ENCODE results near the gene ENTR1.

Gene ENTR1

DNA sequence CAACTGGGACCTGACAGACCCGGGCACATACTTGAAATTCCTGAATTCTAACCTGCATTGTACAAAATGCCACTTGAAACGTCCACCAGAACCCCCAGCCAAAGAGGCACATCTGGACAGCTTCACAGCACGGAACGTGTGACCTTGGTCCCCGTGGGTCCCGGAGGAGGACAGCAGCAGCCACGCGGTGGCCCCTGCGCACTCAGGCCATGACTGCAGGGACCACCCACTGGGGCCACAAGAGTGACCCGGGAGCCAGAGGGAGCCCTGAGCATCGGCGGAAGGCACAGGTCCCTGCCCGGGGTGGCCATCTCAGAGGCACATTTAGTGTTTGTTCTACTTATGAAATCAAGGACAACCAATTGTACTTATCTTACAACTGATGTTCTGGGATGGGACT, 8.3 kb downstream of the ENTR1 start (continued):
- no peak for TF ChIP-seq ZNF335 (tag by site-specific recombination; conservative IDR thresholded peaks at IDR 0.05)
- no peak for TF ChIP-seq ZNF510 (tag by site-specific recombination; IDR thresholded peaks at IDR 0.05; ENCODE audit: insufficient replicate concordance)

DNA sequence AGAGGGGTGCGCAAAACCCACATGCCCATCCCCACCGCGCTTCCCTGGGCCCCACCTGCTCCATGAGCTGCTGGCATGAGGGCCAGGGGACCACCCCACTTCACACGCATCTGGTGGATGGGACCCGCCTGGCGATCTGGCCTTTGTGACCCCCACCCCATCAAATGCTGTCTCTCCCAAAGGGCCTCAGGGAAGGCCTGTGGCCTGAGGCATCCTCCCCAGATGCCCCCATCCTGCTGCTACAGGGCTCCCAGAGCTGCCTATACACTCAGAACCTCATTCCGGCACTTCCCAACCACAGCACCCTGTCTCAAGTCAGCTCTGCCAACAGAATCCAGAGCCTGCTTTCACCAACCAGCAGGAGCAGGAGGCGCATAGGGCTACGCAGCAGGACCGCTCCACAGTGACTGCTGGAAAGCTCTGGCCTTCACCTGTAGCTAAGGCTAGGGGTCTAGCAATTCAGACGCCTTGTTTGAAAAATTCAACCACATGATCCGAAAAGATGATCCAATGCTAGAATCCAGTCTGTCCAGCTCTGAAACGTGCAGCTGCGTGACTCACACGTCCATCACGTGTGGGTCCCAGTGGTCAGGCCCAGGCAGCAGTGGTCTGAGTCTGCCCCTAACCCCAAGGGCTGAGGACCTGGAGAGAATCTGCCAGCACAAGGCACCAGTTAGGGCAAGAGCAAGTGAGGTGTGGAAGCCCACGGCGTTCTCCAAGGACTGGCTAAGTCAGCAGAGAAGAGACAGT, 9.1 kb downstream of the ENTR1 start:
- Histone ChIP-seq H3K4me3 (ENCODE audit: low read depth, low read length) (no peak overlapping the region), H3K4me1 (ENCODE audit: control insufficient read depth, insufficient read depth, low read length) (no peaks in the 10 kb centered on the region), H3K9me3 (ENCODE audit: control insufficient read depth, insufficient read depth, low read depth, low read length) (no peaks in the 10 kb centered on the region), H3K36me3 (ENCODE audit: control insufficient read depth in 2 of 2, insufficient read depth in 1 of 2, low read length in 2 of 2) (peaks cover 9 to 72% of the 10 kb centered on the region in 2 experiments), H3K27ac (ENCODE audit: extremely low read depth, low read depth, low read length) (no peak overlapping the region)
- POLR2A ChIA-PET = interaction anchor here (1.2 to 2.6 kb wide), 6 partner anchors 8 to 38 kb away, joined by 4 to 15 read pairs (median 7); no protein-coding TSS in a partner anchor
- TF ChIP-seq ZNF600 (tag by site-specific recombination; IDR thresholded peaks at IDR 0.05) (peak; percentile 96), ZNF184 (tag by site-specific recombination; IDR thresholded peaks at IDR 0.05) (no peak), ZNF777 (tag by site-specific recombination; IDR thresholded peaks at IDR 0.05; ENCODE audit: borderline replicate concordance) (no peak)
- CTCF ChIA-PET = interaction anchor here (0.5 to 2.6 kb wide), 32 partner anchors 8 to 878 kb away, joined by 3 to 28 read pairs (median 3); partner anchors contain the start of genes DNLZ, ENTR1 and PMPCA

DNA sequence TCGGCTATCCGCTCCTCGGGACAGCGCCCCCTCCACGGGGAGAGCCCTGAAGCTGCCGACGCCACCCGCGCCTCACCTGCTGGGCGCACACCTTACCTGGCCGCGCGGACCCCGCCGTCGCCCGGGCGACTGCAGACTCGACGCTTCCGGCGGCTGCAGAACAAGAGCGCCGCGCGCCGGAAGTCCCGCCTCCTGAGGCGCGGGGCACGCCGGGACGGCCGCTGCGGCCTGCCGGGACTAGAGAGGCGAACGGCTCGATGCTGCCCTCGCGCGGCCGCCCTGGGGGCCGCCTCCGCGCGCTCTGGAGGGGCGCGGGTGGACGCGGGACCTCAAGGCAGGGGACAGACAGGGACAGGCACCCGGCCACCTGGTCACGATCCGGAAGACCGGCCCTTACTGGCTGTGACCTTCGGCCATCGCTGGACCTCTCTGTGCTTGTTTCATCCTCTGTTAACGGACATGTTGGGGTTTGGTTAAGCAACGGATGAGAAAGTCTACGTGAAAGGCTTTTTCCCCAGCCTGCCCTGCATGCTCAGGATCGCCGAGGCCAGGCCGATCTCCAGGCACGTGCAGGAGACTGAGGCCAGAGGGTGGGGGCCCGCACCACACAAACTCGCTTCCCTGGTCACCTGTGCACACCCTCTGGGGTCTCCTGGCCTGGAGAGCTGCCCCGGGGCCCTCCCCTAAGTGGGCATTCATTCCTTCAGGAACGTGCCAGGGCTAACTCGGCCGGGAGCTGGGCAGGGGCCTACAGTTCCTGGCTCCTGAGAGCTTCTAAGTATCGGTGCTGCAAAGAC, 10.2 kb downstream of the ENTR1 start, which contains the start of gene SNAPC4:
Gene SNAPC4 (minus strand): TSS at position 133 of the 797 bp plus-strand sequence. CDS start 1,742 bp downstream, outside the sequence.
- H3K27ac ChIP-seq (ENCODE audit: extremely low read depth, low read depth, low read length) = peak within 1 kb of the TSS; percentile 53; the same call in 1 of the 2 replicates
- peaks cover 7 to 72% of the 10 kb centered on the region in 2 experiments for H3K36me3 ChIP-seq (ENCODE audit: control insufficient read depth in 2 of 2, insufficient read depth in 1 of 2, low read length in 2 of 2)
- H3K4me3 ChIP-seq (ENCODE audit: low read depth, low read length) = peak within 1 kb of the TSS; percentile 91
- ChIA-PET CTCF (interaction anchor here (0.5 to 2.6 kb wide), 31 partner anchors 9 to 877 kb away, joined by 3 to 28 read pairs (median 3); partner anchors contain the start of genes DNLZ, ENTR1 and PMPCA), POLR2A (interaction anchor here (1.2 to 2.6 kb wide), 4 partner anchors 9 to 37 kb away, joined by 5 to 15 read pairs (median 8); no protein-coding TSS in a partner anchor)
- no peaks in the 10 kb centered on the region for H3K4me1 ChIP-seq (ENCODE audit: control insufficient read depth, insufficient read depth, low read length)
- no peaks in the 10 kb centered on the region for H3K9me3 ChIP-seq (ENCODE audit: control insufficient read depth, insufficient read depth, low read depth, low read length)
- TF ChIP-seq, protein P1, sequence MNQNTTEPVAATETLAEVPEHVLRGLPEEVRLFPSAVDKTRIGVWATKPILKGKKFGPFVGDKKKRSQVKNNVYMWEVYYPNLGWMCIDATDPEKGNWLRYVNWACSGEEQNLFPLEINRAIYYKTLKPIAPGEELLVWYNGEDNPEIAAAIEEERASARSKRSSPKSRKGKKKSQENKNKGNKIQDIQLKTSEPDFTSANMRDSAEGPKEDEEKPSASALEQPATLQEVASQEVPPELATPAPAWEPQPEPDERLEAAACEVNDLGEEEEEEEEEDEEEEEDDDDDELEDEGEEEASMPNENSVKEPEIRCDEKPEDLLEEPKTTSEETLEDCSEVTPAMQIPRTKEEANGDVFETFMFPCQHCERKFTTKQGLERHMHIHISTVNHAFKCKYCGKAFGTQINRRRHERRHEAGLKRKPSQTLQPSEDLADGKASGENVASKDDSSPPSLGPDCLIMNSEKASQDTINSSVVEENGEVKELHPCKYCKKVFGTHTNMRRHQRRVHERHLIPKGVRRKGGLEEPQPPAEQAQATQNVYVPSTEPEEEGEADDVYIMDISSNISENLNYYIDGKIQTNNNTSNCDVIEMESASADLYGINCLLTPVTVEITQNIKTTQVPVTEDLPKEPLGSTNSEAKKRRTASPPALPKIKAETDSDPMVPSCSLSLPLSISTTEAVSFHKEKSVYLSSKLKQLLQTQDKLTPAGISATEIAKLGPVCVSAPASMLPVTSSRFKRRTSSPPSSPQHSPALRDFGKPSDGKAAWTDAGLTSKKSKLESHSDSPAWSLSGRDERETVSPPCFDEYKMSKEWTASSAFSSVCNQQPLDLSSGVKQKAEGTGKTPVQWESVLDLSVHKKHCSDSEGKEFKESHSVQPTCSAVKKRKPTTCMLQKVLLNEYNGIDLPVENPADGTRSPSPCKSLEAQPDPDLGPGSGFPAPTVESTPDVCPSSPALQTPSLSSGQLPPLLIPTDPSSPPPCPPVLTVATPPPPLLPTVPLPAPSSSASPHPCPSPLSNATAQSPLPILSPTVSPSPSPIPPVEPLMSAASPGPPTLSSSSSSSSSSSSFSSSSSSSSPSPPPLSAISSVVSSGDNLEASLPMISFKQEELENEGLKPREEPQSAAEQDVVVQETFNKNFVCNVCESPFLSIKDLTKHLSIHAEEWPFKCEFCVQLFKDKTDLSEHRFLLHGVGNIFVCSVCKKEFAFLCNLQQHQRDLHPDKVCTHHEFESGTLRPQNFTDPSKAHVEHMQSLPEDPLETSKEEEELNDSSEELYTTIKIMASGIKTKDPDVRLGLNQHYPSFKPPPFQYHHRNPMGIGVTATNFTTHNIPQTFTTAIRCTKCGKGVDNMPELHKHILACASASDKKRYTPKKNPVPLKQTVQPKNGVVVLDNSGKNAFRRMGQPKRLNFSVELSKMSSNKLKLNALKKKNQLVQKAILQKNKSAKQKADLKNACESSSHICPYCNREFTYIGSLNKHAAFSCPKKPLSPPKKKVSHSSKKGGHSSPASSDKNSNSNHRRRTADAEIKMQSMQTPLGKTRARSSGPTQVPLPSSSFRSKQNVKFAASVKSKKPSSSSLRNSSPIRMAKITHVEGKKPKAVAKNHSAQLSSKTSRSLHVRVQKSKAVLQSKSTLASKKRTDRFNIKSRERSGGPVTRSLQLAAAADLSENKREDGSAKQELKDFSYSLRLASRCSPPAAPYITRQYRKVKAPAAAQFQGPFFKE (tag by site-specific recombination; IDR thresholded peaks at IDR 0.05; ENCODE audit: borderline replicate concordance) = no peak
- TF ChIP-seq ZNF501 (tag by site-specific recombination; IDR thresholded peaks at IDR 0.05) (peak; percentile 37; the same call in 1 of the 2 replicates), ZNF701 (tag by site-specific recombination; IDR thresholded peaks at IDR 0.05) (no peak), ZNF654 (tag by site-specific recombination; IDR thresholded peaks at IDR 0.05; ENCODE audit: low read depth) (no peak; the same call in 1 of the 2 replicates), OSR2 (tag by site-specific recombination; IDR thresholded peaks at IDR 0.05) (no peak), ZNF23 (tag by site-specific recombination; IDR thresholded peaks at IDR 0.05; ENCODE audit: borderline replicate concordance) (no peak), SALL2 (tag by site-specific recombination; IDR thresholded peaks at IDR 0.05; ENCODE audit: borderline replicate concordance) (no peak), ZNF623 (tag by site-specific recombination; IDR thresholded peaks at IDR 0.05) (no peak), IKZF3 (tag by site-specific recombination; IDR thresholded peaks at IDR 0.05) (no peak), ZNF548 (tag by site-specific recombination; IDR thresholded peaks at IDR 0.05) (no peak), ZNF10 (tag by site-specific recombination; IDR thresholded peaks at IDR 0.05) (peak; percentile 42; the same call in 1 of the 2 replicates), ZNF830 (tag by site-specific recombination; IDR thresholded peaks at IDR 0.05; ENCODE audit: low read depth) (no peak), SCRT1 (tag by site-specific recombination; IDR thresholded peaks at IDR 0.05; ENCODE audit: borderline replicate concordance) (no peak), ZNF146 (tag by site-specific recombination; IDR thresholded peaks at IDR 0.05) (no peak), ZNF174 (tag by site-specific recombination; IDR thresholded peaks at IDR 0.05) (no peak), SP7 (tag by site-specific recombination; IDR thresholded peaks at IDR 0.05) (no peak)
- TF ChIP-seq, protein P2, sequence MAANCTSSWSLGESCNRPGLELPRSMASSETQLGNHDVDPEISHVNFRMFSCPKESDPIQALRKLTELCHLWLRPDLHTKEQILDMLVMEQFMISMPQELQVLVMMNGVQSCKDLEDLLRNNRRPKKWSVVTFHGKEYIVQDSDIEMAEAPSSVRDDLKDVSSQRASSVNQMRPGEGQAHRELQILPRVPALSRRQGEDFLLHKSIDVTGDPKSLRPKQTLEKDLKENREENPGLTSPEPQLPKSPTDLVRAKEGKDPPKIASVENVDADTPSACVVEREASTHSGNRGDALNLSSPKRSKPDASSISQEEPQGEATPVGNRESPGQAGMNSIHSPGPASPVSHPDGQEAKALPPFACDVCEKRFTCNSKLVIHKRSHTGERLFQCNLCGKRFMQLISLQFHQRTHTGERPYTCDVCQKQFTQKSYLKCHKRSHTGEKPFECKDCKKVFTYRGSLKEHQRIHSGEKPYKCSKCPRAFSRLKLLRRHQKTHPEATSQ (tag by site-specific recombination; IDR thresholded peaks at IDR 0.05) = no peak
- TF ChIP-seq, protein P3, sequence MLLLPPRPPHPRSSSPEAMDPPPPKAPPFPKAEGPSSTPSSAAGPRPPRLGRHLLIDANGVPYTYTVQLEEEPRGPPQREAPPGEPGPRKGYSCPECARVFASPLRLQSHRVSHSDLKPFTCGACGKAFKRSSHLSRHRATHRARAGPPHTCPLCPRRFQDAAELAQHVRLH (tag by site-specific recombination; IDR thresholded peaks at IDR 0.05) = no peak

All from HEK293 (cell line).